RWPE1 (cell line): ENCODE data around the gene KIRREL3.

ENCODE experiments used
- CTCF ChIA-PET: fragments of 350-600 bp; sonication (Branson Sonifier 250); formaldehyde crosslinking; extraction: SDS; loops from one replicate; lab custom pipeline; 2021; lab: Yijun Ruan, JAX
- POLR2A ChIA-PET: fragments of 400-600 bp; formaldehyde crosslinking; extraction: SDS; loops from one replicate; lab custom pipeline; 2020; ENCODE audit warnings: antibody characterized with exemption; ENCODE audit not compliant: low non-redundant PET; lab: Yijun Ruan, JAX
- DNase-seq: peaks from one replicate; pipeline ENCODE4 v3.0.0; 2012; ENCODE audit warnings: low spot score
- H3K27ac ChIP-seq: fragments of 450-650 bp; 2 replicates; pipeline ENCODE4 v1.5.1; 2017
- CTCF ChIP-seq: fragments of 450-650 bp; conservative IDR thresholded peaks from 2 replicates; pipeline ENCODE4 v1.5.1; 2017; ENCODE audit warnings: low read depth, mild to moderate bottlenecking

KIRREL3 gene

GRCh38 chr11:127002669-127003259 lies 2.2 kb upstream of the KIRREL3 start:
- POLR2A ChIA-PET, result no interaction called here
- TF ChIP-seq CTCF, result no peak
- CTCF ChIA-PET, result no interaction called here
- DNase-seq, result no peak
- H3K27ac ChIP-seq, result no peak overlapping the region

GRCh38 chr11:127000981-127001380 lies 411 bp upstream of the KIRREL3 start:
- H3K27ac ChIP-seq, result no peak overlapping the region
- CTCF ChIA-PET, result no interaction called here
- no peak for DNase-seq
- POLR2A ChIA-PET, result no interaction called here
- TF ChIP-seq CTCF, result no peak

- TF ChIP-seq CTCF, result no peak
- ChIA-PET CTCF (interaction anchor here (0.7 to 1.1 kb wide), 2 partner anchors 9 to 12 kb away, joined by 3 read pairs; no protein-coding TSS in a partner anchor), POLR2A (no interaction called here)
- no peak overlapping the region for H3K27ac ChIP-seq
- DNase-seq, result no peak
These were observed 1.2 kb downstream of the KIRREL3 start for GRCh38 chr11:126999366-126999765.

- DNase-seq, result no peak
- ChIA-PET CTCF (no interaction called here), POLR2A (no interaction called here)
- no peak for TF ChIP-seq CTCF
- H3K27ac ChIP-seq, result no peak overlapping the region
These were observed 2.9 kb downstream of the KIRREL3 start for GRCh38 chr11:126997641-126998040.

GRCh38 chr11:126997196-126997595 lies 3.4 kb downstream of the KIRREL3 start:
- DNase-seq, result no peak
- H3K27ac ChIP-seq, result no peak overlapping the region
- ChIA-PET CTCF (no interaction called here), POLR2A (no interaction called here)
- no peak for TF ChIP-seq CTCF

- CTCF ChIA-PET, result no interaction called here
- no peak for DNase-seq
- TF ChIP-seq CTCF, result no peak
- H3K27ac ChIP-seq, result no peak overlapping the region
- POLR2A ChIA-PET, result no interaction called here
These were observed 4.3 kb downstream of the KIRREL3 start for GRCh38 chr11:126996036-126996804.
